Islet of Langerhans (tissue), 1 donor: ENCODE data around the gene TEAD1.

Experiments used
- FAIRE-seq: peaks from one replicate; lab custom pipeline; 2011; peaks lifted over from hg19 to GRCh38; lab: Jason Lieb, UNC

Gene TEAD1

DNA sequence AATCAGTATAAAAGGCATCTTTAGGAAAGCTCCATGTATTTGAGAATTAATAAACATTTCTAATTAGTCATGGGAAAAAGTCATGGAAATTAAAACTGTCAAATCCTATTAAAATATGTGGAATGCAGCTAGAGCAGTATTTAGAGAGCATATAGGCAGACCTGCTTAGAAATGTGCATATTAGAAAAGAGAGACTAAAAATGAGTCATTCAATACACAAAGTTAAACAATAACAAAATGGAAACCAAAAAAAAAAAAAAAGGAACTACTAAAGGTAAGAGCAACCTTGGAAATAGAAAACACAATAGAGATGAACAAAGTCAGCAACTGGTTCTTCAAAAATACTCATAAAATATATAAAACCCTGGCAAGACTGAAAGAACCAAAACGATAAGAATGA lies 275.2 kb downstream of the TEAD1 start:
- FAIRE-seq = peak; percentile 81

DNA sequence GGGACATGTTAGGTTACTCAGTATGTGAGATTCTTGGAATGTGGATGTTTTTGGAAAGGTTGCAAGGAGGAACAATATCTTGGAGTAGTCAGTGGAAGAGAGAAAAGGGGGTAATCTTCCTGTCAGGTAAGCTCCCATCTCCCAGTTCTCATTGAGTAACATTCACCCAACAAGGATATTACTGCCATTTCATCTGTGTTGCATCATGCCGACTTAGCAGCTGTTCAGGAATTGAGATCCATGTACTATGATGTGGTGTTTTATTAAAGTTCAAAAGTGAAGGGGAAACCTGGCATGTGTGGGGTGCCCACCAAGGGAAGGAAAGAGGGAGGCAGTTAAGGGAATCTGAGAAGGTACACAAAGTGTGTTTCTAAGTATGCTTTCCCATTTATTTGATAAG lies 276.4 kb downstream of the TEAD1 start:
- no peak for FAIRE-seq

DNA sequence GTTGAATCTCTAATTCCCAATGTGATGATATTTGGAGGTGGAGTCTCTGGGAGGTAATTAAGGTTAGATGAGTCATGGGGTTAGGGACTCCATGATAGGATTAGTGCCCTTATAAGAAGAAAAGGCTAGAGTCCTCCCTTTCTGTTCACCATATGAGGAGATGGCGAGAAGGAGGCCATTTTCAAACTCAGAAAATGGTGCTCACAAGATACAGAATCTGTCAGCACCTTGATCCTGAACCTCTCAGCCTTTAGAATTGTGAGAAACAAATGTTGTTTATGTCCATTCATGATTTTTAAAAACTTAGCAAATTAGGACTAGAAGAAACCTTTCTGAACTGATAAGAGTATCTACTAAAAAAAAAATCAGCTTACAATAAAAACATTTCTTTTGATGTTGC lies 277.2 kb downstream of the TEAD1 start:
- no peak for FAIRE-seq

DNA sequence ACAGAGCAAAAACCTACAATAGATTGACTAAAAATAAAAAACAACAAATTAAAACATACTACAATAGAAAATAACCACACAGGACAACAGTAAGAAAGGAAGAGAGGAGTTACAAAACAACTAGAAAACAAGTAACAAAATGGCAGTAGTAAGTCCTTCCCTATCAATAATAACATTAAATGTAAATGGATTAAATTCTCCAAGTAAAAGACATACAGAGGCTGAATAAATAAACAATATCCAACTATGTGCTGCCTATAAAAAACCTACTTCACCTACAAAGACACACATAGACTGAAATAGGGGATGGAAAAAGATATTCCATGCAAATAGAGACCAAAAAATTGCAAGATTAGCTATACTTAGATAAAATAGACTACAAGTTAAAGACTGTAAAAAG lies 277.9 kb downstream of the TEAD1 start:
- no peak for FAIRE-seq

DNA sequence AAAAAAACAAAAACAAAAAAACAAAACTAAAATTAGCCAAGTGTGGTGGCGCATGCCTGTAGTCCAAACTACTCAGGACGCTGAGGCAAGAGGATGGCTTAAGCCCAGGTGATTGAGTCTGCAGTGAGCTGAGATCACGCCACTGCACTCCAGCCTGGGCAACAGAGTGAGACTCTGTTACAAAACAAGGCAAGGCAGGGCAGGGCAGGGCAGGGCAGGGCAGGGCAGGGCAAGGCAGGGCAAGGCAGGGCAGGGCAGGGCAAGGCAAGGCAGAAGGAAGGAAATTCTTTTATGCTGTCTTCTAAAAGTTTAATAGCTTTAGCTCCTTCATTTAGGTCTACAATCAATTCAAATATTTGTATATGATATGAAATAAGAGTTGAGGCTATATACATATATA lies 284.8 kb downstream of the TEAD1 start:
- FAIRE-seq = no peak

DNA sequence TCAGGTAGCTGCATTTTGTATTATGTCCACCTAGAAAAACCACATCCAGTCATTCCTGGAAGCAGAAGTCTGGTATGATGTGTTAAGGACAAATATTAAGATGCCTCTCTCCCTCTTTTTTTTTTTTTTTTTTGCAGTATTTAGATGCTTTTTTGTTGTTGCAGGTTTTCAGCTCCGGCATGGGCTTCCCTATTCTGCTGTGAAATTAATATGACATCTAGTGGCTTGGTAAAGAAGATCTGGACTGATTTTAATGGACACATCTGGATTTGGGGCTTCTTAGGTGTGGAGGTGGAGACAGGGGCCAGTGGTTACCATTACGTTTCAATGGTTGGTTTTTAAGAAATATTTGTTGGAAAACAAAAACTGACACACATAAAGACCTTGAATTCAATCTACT lies 287.4 kb downstream of the TEAD1 start:
- no peak for FAIRE-seq

DNA sequence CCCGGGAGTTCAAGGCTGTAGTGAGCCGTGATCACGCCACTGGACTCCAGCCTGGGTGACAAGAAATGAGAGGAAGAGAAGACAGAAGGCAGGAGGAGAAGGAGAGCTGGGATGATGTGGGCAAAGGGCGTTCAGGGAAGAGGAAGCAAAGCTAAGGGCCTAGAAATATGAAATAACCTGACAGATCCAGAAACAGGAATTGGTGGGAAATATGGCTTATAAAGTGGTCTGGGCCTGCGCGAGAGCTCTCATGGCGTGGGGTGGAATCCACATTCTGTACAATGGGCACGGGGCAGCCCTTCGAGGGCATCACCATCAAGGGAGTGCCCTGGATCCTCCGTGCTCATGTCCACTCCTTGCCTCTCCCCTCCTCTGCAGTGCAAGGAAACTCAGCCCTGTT lies 288.1 kb downstream of the TEAD1 start:
- FAIRE-seq = no peak

DNA sequence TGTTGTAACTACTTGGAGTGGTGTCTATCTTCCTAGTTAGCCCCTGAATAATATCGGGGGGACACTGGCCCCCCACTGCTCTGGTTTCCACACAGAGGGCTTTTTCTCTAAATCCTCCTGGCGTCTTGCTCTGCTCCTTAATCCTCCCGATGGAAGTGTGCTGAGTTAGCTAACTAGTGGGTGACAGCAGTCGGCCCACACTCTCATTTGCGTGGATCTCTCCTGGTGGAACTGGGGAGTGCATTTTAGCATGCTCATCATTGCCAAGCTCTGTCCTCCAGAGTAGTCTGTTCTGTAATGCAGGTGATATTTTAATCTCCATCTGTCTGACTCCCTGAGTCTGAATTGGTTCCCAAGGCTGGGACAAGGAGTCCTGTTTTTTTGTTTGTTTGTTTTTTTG lies 288.8 kb downstream of the TEAD1 start:
- no peak for FAIRE-seq

DNA sequence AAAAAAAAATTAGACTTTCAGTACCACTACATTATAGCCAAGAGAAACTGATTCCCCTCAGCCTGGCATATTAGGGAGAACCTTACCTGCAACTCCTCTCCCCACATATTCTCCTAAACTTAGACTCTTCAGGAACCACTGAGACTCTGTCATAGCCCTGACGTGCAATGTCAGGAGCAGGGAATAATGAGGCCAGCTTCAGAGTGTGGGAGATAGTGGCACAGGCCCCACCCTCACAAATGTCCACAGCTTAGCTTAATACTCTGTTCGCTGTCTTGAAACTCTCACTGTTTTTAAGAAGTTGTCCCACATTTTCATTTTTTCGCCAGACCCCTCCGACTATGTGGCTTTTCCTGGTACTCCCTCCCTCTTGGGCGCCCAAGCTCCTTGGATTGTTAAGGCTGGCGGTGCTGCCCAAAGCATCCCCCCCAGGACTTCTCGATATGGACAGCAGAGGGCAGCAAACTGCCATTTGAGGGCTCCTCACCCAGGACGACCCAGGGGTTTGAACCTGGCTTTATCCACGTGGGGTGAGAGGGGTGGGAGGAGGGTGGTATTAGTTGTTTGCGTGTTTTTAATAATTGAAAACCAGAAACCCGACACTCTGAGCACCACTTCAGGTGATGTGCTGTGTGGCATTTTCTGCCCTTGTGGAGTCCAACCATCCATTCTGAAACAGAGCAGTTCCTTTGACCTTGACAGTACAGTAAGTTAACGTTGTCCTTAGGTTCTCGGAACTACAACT lies 289.7 kb downstream of the TEAD1 start:
- FAIRE-seq = no peak

DNA sequence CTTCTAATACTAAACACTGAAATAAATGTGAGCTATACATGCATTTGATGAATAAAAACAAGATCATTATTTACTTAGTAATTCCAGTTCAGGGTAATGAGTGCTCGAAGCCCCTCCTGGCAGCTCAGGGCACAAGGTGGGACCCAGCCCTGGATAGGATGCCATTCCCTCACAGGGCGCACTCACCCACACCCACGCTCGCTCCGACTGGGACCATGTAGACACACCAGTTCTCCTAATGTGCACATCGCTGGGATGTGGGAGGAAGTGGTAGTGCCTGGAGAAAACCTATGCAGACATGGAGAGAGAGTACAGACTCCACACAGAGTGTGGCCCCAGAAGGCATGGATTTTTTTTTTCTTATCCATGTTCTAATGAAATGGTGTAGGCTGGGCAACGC lies 290.4 kb downstream of the TEAD1 start:
- no peak for FAIRE-seq

DNA sequence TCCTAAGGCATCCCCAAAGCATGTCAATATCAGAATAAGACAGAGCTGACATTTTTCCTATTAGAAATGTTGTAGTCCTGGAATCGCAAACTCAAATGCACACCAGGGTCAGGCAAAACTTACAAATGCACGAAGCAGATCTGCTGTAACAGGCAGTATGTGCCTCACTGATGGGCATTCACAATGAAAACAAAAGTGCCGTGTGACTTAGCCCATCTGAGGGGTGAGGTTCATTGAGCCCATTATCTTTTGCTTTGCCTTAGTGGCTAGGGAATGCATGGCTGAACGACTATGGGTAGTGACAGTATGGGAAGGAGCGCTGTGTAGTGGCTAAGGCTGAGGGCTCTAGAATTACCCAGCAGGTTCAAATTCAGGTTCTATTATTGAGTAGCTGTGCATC lies 291.8 kb downstream of the TEAD1 start:
- FAIRE-seq = no peak

DNA sequence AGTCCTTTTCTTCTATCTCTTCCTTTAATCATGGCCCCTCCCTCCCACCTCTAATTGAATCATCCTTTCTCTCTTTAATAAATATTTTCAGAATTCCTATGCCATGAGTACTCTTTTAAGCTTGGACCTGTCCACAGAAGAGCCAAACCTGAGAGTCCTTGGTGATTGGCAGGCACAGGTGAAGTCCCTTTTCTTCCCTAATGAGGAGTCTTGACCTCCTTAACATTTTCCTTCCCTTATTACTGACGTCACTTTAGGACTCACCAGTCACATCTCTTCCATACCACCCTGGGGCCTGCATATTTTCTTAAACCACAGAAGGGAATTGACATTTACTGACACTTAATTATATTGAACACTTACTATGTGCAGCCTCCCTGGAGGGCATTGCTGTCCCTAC lies 293.9 kb downstream of the TEAD1 start:
- no peak for FAIRE-seq

DNA sequence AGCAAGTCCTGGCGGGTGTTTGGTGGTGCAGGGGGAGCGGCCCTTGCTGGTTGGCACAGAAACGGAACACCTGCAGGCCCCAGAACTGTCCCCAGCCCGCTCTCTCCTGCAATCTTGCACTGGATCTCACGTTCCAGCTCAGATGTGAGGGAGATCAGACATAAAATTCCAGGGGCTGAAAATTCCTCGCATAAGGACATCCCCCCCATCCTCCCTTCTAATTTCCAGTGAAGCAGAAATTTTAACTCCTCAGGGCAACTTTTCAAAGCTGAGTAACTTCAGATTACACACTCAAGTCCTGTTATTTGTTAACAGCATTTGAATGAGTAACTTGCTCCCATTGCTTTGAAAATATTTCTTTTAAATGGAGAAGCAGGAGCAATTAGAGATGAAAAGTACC lies 294.6 kb downstream of the TEAD1 start:
- no peak for FAIRE-seq

DNA sequence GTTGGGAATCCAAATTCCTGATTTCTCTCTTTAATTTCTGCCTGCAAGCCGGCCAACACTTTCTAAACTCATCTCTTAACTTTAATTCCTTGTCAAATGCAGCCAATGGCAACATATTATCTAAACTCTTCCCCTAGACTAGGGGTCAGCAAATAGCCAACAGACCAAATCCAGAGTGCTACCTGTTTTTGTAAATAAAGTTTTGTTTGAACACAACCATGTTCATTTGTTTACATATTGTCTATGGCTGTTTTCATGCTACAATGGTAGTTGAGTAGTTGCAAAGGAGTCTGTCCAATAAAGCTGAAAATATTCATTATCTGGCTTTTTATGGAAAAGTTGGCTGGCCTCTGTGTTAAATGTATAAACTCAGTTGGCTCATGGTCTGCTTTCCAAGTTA lies 297.7 kb downstream of the TEAD1 start:
- no peak for FAIRE-seq

DNA sequence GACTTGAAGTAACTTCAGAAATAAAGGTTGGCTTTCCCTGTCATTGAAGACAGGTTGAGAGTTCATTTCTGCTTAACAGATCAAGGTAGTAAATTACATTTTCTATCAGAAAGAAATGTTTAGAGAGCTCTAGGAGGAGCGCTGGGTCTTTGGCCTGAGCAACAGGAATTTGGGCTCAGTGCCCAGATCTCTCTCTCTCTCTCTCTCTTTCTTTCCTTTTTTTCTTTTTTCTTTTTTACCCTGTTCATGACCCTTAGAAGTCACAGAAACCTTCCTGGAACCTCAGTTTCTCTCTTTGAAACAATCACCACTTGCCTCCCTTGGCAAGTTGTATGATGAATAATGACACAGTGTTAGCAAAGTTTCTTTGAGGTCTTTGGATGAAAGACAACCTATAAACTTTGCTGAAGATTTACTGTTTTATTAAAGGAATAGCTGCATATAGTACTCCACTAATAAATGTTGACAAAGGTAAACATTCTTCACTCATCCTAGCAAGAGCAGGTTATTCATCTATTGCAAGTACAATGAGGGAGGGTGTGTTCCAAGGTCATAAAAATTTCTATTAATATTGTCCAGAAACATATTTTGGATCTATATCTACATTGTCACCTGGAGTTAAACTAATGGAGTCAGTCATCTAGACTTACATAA lies 299.4 kb downstream of the TEAD1 start:
- FAIRE-seq = no peak

DNA sequence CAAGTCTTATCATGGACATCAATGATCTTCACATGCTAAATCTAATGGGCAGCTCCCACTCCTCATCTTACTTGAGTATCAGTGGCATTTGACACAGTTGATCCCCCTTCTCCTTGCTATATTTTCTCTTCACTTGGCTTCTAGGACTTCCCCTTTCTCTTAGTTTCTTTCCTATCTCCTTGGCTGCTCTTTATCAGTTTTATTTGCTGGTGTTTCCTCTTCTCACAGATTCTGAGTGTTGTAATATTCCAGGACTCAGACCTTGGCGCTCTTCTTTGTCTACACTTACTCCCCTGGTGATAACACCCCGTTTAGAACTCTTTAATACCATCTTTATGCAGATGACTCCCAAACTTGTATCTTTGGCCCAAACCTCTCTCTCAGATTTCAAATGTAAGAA lies 301.0 kb downstream of the TEAD1 start:
- no peak for FAIRE-seq

DNA sequence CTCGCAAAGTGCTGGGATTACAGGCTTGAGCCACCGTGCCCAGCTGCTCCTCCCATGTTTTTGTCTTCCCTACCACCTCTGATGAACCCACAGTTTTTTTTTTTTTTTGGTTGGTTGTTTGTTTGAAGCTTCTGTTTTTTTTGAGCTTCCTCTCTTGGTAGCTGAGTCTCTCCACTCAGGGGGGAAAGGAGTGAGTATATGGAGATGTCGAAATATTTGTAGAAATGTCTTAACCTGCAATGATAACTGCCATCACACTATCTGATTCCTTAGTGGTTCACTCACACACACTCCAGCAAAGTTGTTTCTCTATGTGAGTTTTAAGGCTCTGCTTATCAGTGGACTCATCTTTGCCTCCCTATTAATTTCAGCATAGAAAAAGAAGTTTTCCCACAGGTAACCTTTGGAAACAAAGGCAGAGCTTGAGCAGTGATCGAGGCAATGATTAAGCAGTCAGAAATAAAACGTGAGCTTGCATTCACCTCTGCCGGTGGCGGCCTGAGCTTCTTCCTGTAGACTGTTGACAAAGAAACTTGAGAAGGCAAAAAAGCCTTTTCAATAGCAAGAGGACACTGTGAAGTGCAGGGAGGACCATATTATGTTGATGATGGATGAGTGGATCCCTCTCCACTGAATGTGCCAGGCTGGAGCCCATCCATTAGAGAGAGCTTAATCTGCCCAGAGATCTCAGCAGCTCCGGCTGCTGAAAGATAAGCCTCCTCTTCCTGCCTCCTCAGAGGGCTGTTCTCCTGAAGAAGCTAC lies 305.9 kb downstream of the TEAD1 start:
- FAIRE-seq = no peak

DNA sequence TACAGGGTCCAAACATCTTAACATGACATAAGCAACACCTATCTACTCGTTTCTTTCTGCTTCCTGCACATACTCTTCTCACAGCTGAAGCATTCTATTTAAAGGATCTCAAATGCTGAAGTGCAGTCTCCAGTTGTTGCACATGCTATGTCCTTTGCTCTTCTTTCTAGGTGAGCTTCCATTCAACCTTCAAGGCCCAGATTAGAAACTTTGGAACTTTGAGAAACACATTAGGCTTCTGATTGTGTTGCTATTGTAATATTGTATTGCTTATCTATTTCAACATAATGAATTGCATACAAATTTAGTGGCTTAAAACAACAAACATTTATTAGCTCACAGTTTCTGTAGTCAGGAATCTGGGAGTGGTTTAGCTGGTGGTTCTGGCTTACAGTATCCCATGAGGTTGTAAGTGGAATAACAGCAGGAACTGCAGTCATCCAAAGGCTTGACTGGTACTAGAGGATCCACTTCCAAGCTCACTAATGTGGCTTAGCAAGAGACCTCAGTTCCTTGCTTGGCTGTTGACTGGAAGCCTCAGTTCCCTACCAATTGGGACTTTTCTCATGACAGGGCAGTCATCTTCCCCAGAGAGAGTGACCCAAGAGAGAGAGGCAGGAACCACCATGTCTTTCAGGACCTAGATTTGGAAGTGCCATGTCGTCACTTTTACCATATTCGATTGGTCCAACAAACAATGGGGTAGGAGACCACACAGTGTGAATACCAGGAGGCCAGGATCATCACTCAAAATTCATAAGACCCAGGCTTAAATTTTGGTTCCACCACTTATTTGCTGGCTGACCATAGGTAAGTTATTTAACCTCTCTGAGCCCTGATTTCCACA lies 307.7 kb downstream of the TEAD1 start:
- FAIRE-seq = no peak

DNA sequence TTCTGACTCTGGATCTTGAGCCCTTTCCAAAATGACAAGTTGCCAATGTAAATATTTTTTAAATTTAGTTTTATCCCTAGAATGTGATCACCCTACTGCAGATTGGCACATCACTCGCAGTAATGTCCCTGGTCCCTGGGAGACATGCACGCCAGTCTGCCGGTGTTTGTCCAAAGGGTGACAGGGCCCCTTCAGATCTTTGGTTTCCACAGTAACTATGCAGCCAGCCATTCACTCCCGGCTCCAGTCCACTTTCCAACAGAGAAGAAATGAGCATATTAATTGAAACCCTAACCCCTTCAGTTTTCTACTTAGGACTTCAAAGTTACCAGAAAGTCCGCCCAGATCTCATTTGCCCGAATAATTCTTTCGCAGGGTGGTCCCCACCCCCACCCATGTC lies 309.1 kb downstream of the TEAD1 start:
- peak; percentile 9 for FAIRE-seq

DNA sequence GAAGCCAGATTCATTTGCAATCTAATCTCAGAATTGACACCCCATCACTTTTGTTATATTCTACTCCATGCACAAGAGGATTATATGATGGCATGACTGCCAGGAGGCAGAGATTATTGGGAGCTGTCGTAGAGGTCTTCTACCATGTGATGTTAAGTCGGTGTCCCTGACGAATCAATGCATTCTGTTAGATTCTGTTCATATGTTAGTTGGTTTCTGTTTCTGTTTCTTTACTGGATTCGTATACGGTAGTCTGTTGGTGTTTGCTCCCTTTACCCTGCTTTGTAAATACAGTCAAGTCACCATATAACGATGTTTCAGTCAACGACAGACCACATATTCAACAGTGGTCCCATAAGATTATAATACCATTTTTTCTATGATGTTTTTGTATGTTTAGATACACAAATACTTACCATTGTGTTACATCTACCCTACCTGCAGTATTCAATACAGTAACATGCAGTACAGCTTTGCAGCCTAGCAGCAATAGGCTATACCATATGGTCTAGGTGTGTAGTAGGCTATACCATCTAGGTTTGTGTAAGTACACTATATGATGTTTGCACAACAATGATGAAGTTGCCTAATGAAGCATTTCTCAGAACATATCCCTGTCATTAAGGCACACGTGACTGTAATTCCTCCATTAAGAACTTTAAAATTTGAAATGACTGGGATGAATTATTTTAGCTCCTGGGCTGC lies 312.1 kb downstream of the TEAD1 start:
- FAIRE-seq = no peak

DNA sequence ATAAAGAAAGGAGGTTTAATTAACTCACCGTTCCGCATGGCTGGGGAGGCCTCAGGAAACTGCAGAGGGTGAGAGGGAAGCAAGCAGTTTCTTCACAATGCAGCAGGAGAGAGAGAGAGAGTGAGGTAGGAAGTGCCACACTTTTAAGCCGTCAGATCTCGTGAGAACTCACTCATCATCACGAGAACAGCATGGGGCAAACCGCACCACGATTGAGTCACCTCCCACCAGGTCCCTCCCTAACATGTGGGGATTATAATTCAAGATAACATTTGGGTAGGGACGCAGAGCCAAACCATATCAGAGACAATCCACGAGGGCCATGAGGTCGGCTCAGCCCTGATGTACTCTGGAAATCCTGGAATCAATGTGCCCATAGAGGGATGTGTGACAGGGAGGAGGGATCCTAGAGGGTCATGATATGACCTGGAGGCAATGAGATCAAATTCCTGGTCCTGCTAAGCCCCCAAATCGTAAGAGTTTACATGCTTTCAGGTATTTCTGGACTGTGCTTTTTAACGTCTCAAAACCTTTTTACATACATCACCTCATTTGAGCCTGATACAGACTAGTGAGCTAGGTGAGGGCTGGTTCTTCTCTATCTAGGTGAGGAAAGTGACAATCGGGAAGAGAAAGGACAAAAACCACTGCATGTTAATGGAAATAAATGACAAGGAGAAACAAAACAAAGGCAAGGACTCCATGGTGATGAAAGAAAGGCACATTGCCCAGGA lies 315.4 kb downstream of the TEAD1 start:
- FAIRE-seq = no peak
